WTC11 (cell line): ENCODE measurements around the gene TTN. TPM values are rescaled to one million over a fixed set of nuclear protein-coding genes. Genes with fewer than 3 reads are reported as not detected.
A peak's percentile ranks its signal among the peaks of the same experiment; 100 is the strongest.

Experiments
- ATAC-seq: fragments of 200-7000 bp; cut with Tn5 transposase; 2 replicates; pipeline ENCODE4 v1.10.0; 2021; ENCODE audit warnings: mild to moderate bottlenecking, moderate library complexity
- CTCF ChIA-PET: fragments of 300-600 bp; sonication (Branson Sonifier 250); formaldehyde crosslinking; loops from one replicate; lab custom pipeline; 2021; ENCODE audit warnings: antibody characterized with exemption; lab: Charles Lee
- POLR2A ChIA-PET: fragments of 350-600 bp; sonication (Branson Sonifier 250); formaldehyde crosslinking; loops from one replicate; lab custom pipeline; 2021; ENCODE audit warnings: antibody characterized with exemption; lab: Charles Lee
- DNase-seq: peaks from one replicate; pipeline ENCODE4 v3.0.0; 2021; ENCODE audit warnings: low spot score
- H3K27ac Mint-ChIP-seq: 2 replicates; pipeline ENCODE4 v1.8.0; 2021; ENCODE audit warnings: mixed read lengths
- H3K27me3 Mint-ChIP-seq: 2 replicates; pipeline ENCODE4 v1.8.0; 2021; ENCODE audit warnings: low read depth, mild to moderate bottlenecking, moderate library complexity, mixed read lengths
- H3K36me3 Mint-ChIP-seq: 2 replicates; pipeline ENCODE4 v1.8.0; 2021; ENCODE audit warnings: mixed read lengths
- H3K4me1 Mint-ChIP-seq: 2 replicates; pipeline ENCODE4 v1.8.0; 2022; ENCODE audit warnings: mixed read lengths
- H3K4me3 Mint-ChIP-seq: 2 replicates; pipeline ENCODE4 v1.8.0; 2021; ENCODE audit warnings: mild to moderate bottlenecking, moderate library complexity, mixed read lengths
- H3K9me3 Mint-ChIP-seq: 2 replicates; pipeline ENCODE4 v1.8.0; 2021; ENCODE audit warnings: mixed read lengths
- E2F5 ChIP-seq: sonication (generic); formaldehyde crosslinking; IDR thresholded peaks from 2 replicates; pipeline ENCODE4 v1.8.1; 2022; ENCODE audit warnings: mild to moderate bottlenecking, moderate library complexity, missing genetic modification reagents
- HMGA2 ChIP-seq: fragments of 250-450 bp; sonication (Bioruptor Pico); IDR thresholded peaks from 2 replicates; pipeline ENCODE4 v1.4.0; 2021; ENCODE audit warnings: mild to moderate bottlenecking, moderate library complexity
- RELA ChIP-seq: sonication (generic); formaldehyde crosslinking; IDR thresholded peaks from 2 replicates; pipeline ENCODE4 v1.8.1; 2022; ENCODE audit warnings: missing genetic modification reagents, mild to moderate bottlenecking, borderline replicate concordance
- SOX15 ChIP-seq: fragments of 250-450 bp; sonication (Bioruptor Pico); IDR thresholded peaks from 2 replicates; pipeline ENCODE4 v1.9.0; 2021; ENCODE audit warnings: mild to moderate bottlenecking
- ZNF416 ChIP-seq: fragments of 250-450 bp; sonication (Bioruptor Pico); IDR thresholded peaks from 2 replicates; pipeline ENCODE4 v1.9.0; 2021; ENCODE audit warnings: mild to moderate bottlenecking, inconsistent platforms
- total RNA-seq: library from RNA; stranded (reverse); gene quantifications from 3 replicates; pipeline ENCODE4 v1.2.3, GENCODE V29; 2021

TTN gene
- total RNA-seq, 1 experiment from 2014 or later, result 4.7 TPM

- CTCF ChIA-PET, result no interaction called here
- DNase-seq (no peak), ATAC-seq (no peak)
- Mint-ChIP-seq H3K4me3 (peak overlapping the region; percentile 94), H3K4me1 (peaks cover 25% of the 10 kb centered on the region), H3K27ac (no peak overlapping the region), H3K36me3 (no peaks in the 10 kb centered on the region), H3K27me3 (no peaks in the 10 kb centered on the region; the same call in 1 of the 2 replicates), H3K9me3 (no peaks in the 10 kb centered on the region)
- TF ChIP-seq HMGA2 (CRISPR knock-in tag), result peak; percentile 96
- TF ChIP-seq ZNF416 (CRISPR knock-in tag), result no peak
- POLR2A ChIA-PET, result no interaction called here
Observed at GRCh38 chr2:178477443-178478129, 329.6 kb downstream of the TTN start.

DNA sequence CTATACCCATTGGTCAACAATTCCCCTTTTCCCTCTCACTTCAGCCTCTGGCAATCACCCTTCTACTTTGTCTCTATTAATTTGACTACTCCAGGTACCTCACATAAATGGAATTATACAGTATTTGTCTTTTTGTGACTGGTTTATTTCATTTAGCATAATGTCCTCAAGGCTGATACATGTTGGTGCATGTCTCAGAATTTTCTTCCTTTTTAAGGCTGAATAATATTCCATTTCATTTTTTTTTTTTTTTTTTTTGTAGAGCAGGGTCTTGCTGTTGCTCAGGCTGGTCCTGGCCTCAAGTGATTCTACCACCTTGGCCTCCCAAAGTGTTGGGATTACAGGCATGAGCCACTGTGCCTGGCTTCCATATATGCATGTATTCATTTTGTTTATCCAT is 330.7 kb downstream of the TTN start:
- Mint-ChIP-seq H3K4me3 (no peak overlapping the region), H3K4me1 (peaks cover 14% of the 10 kb centered on the region), H3K9me3 (no peaks in the 10 kb centered on the region), H3K27ac (no peak overlapping the region), H3K27me3 (no peaks in the 10 kb centered on the region; the same call in 1 of the 2 replicates), H3K36me3 (no peaks in the 10 kb centered on the region)
- ChIA-PET POLR2A (no interaction called here), CTCF (no interaction called here)
- no peak for TF ChIP-seq RELA (CRISPR knock-in tag)
- TF ChIP-seq E2F5 (CRISPR knock-in tag), result no peak
- TF ChIP-seq SOX15, result no peak
- no peak for DNase-seq
- no peak for ATAC-seq

Other genes starting within 250 kb of the TTN start
- gene CCDC141, start 242.7 kb upstream of the TTN start, total RNA-seq, result 8.5 to 10.2 TPM (median 8.8 TPM) in 3 replicates